ENCODE data around the gene APLP1. TPM values are rescaled to one million over a fixed set of nuclear protein-coding genes. Genes with fewer than 3 reads are reported as not detected.
"Not testable (repeated sequence)": the region's sequence is repeated elsewhere in the genome, so short reads cannot be mapped to it uniquely, and the experiment has no call there.

Gene APLP1
- total RNA-seq, 1 experiment from 2014 or later = 32.7 TPM

DNA sequence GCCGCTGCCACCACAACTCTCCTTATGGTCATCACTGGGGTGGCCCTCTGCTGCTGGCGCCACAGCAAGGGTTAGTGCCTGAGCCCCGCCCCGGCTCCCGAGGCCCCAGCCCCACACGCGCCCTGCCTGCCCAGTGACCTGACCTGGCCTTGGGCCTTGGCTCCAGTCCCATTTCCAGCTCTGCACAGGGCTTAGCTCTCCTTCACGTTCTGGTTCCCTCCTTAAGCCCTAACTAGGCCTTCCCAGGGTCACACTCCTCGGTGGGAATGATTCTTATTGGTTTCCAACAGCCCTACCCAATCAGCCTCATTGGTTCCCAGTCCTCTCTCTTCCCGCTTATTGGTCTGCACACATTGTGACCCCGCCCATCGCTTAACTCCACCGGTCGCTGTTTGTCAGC, 5.8 kb upstream of the APLP1 start:
- no peaks in the 10 kb centered on the region for H3K9me3 ChIP-seq (replicated peaks)
- H3K36me3 ChIP-seq = no peaks in the 10 kb centered on the region
- H3K27ac ChIP-seq = no peak overlapping the region
- no peak overlapping the region for H3K4me3 ChIP-seq
- peaks cover 22% of the 10 kb centered on the region for H3K27me3 ChIP-seq
- DNase-seq = no peak
- no peaks in the 10 kb centered on the region for H3K4me1 ChIP-seq

DNA sequence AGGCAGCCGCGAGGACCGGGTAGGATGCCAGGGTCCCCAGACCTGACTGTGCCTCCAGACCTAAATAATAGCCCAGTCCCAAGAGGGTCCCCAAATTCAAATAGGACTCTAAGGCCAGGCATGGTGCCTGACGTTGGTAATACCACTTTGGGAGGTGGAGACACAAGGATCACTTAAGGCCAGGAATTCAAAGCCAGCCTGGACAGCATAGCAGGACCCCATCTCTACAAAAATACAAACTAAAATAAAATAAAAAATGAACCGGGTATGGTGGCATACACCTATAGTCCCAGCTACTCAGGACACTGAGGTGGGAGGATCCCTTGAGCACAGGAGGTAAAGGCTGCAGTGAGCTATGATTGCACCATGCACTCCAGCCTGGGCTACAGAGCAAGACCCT, 5.4 kb upstream of the APLP1 start:
- no peak for DNase-seq
- no peaks in the 10 kb centered on the region for H3K9me3 ChIP-seq (replicated peaks)
- H3K27ac ChIP-seq = no peak overlapping the region
- no peaks in the 10 kb centered on the region for H3K4me1 ChIP-seq
- peaks cover 27% of the 10 kb centered on the region for H3K27me3 ChIP-seq
- H3K4me3 ChIP-seq = no peak overlapping the region
- H3K36me3 ChIP-seq = no peaks in the 10 kb centered on the region

DNA sequence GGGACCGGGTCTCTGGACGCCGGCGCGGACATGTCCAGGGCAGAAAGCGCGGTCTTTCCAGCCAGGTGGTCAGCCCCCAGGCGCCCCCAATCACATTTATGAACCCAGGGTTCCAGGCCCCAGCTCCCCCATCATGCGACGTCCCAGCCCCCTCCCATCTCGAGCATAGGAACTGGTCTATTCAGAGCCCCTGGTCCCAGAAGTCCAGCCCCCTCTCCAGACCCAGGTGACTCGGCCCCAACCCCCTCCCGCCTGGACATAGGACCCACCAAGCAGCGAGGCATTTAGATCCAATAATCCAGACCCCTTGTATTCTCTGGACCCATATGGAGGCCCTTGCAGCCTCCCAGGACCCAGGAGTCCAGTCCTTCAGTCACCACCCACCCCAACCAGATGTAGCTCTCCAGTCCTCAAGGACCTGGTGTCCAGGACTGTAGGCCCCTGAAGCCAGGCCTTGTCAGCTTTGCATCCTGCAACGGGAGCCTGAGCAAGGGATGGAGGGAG, 501 bp downstream of the APLP1 start:
- Histone ChIP-seq H3K27ac (no peak overlapping the region), H3K4me1 (peaks cover 7% of the 10 kb centered on the region; the same call in 1 of the 2 replicates), H3K36me3 (no peaks in the 10 kb centered on the region), H3K27me3 (peaks cover 7% of the 10 kb centered on the region; the same call in 1 of the 2 replicates), H3K4me3 (peak overlapping the region; percentile 64), H3K9me3 (replicated peaks) (no peaks in the 10 kb centered on the region)
- DNase-seq = no peak

DNA sequence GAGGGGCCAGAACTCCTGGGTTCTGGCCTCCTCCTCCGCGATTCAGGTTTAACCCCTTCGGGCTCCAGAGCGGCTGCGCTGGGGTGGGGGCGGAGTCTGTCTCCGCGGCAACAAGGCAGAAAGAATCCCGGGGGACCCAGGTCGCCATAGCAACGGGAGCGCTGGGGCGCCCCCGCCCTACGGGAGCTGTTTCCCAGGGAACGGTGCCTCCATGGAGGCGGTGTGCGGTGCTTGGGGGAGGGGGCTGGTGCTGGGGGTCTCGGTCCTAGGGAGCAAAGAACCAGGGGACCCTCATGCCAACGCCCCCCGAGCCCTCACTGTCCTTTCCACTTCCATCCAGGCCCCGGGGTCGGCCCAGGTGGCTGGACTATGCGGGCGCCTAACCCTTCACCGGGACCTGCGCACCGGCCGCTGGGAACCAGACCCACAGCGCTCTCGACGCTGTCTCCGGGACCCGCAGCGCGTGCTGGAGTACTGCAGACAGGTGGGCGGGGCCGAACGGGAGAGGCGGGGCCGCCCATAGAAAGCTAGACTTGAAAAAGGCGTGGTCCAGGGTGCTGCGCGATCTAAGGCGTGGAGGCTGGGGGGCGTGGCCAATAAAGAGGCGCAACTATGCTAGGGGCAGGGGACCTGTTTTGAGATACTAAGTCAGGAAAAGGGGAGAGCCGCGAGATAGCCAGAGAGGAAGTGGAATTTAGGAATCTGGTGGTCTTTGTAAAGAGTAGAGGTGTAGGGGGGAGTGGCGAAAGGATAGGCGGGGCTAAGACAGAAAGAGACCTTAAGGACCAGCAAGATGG, 1.2 kb downstream of the APLP1 start:
- Histone ChIP-seq H3K27ac (no peak overlapping the region), H3K9me3 (replicated peaks) (no peaks in the 10 kb centered on the region), H3K36me3 (no peaks in the 10 kb centered on the region), H3K27me3 (0 out of 2 replicates have a peak, but pooled peaks cover 7% of the 10 kb centered on the region), H3K4me1 (peaks cover 7% of the 10 kb centered on the region; the same call in 1 of the 2 replicates), H3K4me3 (peak overlapping the region; percentile 64)
- DNase-seq = peak; percentile 80 to 85

DNA sequence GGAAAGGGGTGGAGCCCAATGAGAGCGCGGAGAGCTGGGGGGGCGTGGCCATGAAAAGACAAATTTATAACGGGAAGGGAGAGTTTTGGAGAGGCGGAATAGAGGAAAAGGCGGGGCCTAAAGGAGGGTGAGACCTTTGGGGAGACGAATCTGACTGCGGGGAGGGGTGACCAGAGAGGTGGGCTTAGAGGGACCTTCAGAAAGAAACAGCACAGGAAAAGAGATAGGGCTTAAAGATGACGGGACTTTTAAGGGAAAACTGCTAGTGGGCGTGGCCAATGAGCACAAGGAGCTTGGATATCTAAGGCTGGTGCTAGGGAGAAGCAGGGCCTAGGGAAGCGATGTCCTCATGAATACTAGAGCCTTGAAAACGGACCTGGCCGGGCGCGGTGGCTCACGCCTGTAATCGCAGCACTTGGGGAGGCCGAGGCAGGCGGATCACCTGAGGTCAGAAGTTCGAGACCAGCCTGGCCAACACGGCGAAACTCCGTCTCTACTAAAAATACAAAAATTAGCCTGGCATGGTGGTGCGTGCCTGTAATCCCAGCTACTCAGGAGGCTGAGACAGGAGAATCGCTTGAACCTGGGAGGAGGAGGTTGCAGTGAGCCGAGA, 1.9 kb downstream of the APLP1 start:
- not testable (repeated sequence) for H3K9me3 ChIP-seq (replicated peaks); H3K4me1 ChIP-seq; H3K27me3 ChIP-seq; H3K4me3 ChIP-seq; H3K36me3 ChIP-seq; H3K27ac ChIP-seq
- peak; percentile 45 to 66 for DNase-seq

DNA sequence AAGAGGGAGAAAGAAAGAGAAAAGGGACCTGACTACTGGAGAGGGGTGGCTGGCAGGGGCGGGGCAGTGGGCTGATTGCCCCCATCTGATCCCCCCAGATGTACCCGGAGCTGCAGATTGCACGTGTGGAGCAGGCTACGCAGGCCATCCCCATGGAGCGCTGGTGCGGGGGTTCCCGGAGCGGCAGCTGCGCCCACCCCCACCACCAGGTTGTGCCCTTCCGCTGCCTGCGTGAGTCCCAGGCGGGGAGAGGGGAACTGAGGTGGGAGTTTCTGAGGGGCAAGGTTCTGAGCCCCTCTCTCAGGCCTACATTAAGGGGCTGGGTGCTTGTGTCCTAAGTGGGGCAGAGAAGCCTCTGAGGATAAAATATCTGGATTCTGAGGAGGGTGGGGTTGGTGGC, 2.4 kb downstream of the APLP1 start:
- peaks cover 7% of the 10 kb centered on the region; the same call in 1 of the 2 replicates for H3K4me1 ChIP-seq

DNA sequence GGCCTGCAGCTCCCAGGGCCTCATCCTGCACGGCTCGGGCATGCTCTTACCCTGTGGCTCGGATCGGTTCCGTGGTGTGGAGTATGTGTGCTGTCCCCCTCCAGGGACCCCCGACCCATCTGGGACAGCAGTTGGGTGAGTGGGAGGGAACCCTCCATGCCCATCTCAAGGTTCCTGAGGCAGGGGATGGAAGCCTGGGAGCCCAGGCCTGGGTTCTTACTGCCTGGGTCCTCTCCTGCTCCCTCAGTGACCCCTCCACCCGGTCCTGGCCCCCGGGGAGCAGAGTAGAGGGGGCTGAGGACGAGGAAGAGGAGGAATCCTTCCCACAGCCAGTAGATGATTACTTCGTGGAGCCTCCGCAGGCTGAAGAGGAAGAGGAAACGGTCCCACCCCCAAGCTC, 3.2 kb downstream of the APLP1 start:
- H3K27me3 ChIP-seq = 0 out of 2 replicates have a peak, but pooled peaks cover 7% of the 10 kb centered on the region
- H3K9me3 ChIP-seq (replicated peaks) = no peaks in the 10 kb centered on the region
- DNase-seq = no peak

More for the DNA sequence above, 2.4 kb downstream of the APLP1 start:
- H3K36me3 ChIP-seq = no peaks in the 10 kb centered on the region
- H3K27ac ChIP-seq = no peak overlapping the region
- 0 out of 2 replicates have a peak, but pooled peaks cover 7% of the 10 kb centered on the region for H3K27me3 ChIP-seq
- no peak overlapping the region for H3K4me3 ChIP-seq
- H3K9me3 ChIP-seq (replicated peaks) = no peaks in the 10 kb centered on the region
- no peak for DNase-seq

DNA sequence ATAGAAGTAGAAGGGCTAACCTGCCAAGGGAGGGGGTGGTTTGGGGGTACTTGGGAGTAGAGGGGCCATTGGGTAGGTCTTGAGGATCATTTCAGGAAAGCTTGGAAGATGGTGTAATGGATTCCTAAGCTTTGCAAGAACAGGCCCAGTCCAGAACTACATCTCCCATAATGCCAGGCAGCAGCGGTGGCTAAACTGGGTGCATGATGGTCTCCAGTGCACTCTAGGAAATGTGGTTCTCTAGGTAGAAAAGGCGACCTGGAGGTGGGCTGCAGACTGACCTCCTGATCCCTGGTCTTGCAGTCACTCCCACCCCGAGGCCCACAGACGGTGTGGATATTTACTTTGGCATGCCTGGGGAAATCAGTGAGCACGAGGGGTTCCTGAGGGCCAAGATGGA, 3.8 kb downstream of the APLP1 start:
- Histone ChIP-seq H3K36me3 (no peaks in the 10 kb centered on the region), H3K9me3 (replicated peaks) (no peaks in the 10 kb centered on the region), H3K4me3 (no peak overlapping the region), H3K4me1 (peaks cover 7% of the 10 kb centered on the region; the same call in 1 of the 2 replicates), H3K27ac (no peak overlapping the region), H3K27me3 (0 out of 2 replicates have a peak, but pooled peaks cover 7% of the 10 kb centered on the region)
- no peak for DNase-seq

More for the DNA sequence above, 3.2 kb downstream of the APLP1 start:
- no peaks in the 10 kb centered on the region for H3K36me3 ChIP-seq
- H3K4me3 ChIP-seq = no peak overlapping the region
- H3K27ac ChIP-seq = no peak overlapping the region
- peaks cover 7% of the 10 kb centered on the region; the same call in 1 of the 2 replicates for H3K4me1 ChIP-seq

DNA sequence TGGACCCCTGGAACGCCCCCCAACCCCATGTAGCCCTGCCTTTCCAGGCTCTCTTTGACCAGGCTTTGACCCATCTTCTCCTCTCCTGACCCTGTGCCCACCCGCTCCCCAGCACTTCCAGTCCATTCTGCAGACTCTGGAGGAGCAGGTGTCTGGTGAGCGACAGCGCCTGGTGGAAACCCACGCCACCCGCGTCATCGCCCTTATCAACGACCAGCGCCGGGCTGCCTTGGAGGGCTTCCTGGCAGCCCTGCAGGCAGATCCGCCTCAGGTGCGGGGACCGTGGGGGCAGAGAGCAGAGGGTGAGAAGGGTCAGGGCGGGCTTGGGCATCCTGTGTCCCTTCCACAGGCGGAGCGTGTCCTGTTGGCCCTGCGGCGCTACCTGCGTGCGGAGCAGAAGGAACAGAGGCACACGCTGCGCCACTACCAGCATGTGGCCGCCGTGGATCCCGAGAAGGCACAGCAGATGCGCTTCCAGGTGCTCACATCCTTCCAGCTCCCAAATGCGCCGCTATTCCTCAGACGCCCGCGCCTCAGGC, 6.1 kb downstream of the APLP1 start:
- no peaks in the 10 kb centered on the region for H3K9me3 ChIP-seq (replicated peaks)

DNA sequence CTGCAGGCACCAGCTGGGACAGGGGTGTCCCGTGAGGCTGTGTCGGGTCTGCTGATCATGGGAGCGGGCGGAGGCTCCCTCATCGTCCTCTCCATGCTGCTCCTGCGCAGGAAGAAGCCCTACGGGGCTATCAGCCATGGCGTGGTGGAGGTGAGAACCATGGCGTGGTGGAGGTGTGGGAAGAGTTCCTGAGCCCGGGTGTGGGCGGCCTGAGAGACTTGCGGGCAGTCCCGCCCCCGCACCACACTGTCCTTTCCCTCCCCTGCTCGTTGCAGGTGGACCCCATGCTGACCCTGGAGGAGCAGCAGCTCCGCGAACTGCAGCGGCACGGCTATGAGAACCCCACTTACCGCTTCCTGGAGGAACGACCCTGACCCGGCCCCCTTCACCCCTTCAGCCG, 10.7 kb downstream of the APLP1 start:
- Histone ChIP-seq H3K4me3 (no peak overlapping the region), H3K9me3 (replicated peaks) (no peaks in the 10 kb centered on the region), H3K27ac (no peak overlapping the region), H3K4me1 (no peaks in the 10 kb centered on the region), H3K27me3 (no peaks in the 10 kb centered on the region), H3K36me3 (no peaks in the 10 kb centered on the region)
- no peak for DNase-seq

More for the DNA sequence above, 6.1 kb downstream of the APLP1 start:
- H3K36me3 ChIP-seq = no peaks in the 10 kb centered on the region
- H3K4me1 ChIP-seq = peaks cover 2% of the 10 kb centered on the region; the same call in 1 of the 2 replicates
- no peak overlapping the region for H3K27ac ChIP-seq
- no peaks in the 10 kb centered on the region for H3K27me3 ChIP-seq
- no peak overlapping the region for H3K4me3 ChIP-seq
- no peak for DNase-seq

DNA sequence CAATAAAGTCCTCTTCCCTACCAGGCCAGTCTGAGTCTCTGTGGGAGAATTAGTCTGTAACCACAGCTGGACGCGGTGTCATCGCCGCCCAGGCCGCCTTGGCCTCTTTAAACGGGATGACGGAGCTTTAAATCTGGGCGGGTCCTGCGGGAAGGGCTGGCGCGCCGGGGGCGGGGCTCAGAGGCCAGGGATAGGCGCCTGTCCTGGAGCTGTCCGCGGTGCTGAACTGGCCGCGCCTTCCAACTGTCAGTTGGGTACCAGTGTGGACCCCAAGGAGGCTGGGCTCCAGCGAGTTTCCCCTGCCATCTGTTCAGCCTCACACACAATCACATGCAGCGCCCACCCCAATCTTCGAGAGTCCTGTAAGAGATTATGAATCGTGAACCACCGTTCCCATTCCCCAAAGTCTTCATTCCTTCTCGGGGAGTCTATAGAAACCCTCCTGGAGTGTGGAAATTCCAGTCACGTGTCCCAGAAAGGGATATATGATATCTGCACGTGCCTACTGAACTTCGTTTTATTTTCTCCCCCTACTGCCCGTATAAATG, 11.5 kb downstream of the APLP1 start:
- Histone ChIP-seq H3K27me3 (no peaks in the 10 kb centered on the region), H3K4me1 (no peaks in the 10 kb centered on the region), H3K27ac (no peak overlapping the region), H3K4me3 (no peak overlapping the region), H3K36me3 (no peaks in the 10 kb centered on the region), H3K9me3 (replicated peaks) (no peaks in the 10 kb centered on the region)
- DNase-seq = peak; percentile 97

DNA sequence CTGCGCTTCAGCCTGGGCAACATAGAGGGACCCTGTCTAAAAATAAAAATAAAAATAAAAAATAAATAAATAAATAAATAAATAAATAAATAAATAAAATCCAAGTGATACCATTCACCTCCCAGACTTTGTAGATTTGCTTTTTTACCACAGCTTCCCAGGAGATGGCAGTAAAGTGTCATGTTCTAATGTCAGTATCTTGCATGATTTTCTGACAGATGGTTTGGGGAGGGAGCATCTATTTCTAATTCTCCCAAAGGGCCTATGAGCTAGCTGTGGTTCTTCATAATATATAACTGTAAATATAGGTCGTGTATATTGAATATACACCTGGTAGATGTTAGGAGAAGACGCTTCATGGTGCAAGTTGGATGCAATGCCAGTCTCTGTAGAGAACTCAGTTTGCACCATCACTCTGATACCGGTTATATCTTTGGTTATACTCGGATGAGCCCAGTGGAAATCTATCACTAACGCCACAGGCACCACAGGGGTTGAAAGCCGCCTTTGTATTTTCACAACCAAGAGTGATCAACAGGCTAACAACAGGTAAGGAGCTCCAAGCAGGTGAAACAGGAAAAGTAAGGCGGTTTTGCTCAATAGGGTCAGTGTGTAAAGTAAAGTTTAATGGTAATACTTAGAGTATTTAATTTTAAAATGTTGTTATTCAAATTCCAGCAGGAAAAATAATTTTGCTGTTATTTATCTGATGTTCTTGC, 13.9 kb downstream of the APLP1 start:
- Histone ChIP-seq H3K27me3 (no peaks in the 10 kb centered on the region), H3K4me3 (no peak overlapping the region), H3K4me1 (no peaks in the 10 kb centered on the region), H3K27ac (no peak overlapping the region), H3K9me3 (replicated peaks) (no peaks in the 10 kb centered on the region), H3K36me3 (peaks cover 2% of the 10 kb centered on the region; the same call in 1 of the 2 replicates)
- DNase-seq = peak in 1 of 2 experiments; percentile 79

DNA sequence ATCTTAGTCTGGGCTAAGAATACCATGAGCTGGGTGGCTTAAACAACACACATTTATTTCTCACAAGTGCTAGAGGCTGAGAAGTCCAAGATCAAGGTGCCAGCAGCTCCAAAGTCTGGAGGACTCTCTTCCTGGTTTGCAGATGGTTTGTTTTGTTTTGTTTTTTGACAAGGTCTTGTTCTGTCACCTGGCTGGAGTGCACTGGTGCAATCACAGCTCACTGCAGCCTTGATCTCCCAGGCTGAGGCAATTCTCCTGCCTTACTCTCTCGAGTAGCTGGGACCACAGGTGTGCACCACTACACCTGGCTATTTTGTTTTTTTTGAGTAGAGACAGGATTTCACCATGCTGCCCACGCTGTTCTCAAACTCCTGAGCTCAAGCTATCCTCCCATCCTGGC, 15.5 kb downstream of the APLP1 start:
- no peaks in the 10 kb centered on the region for H3K27me3 ChIP-seq
- H3K4me3 ChIP-seq = no peak overlapping the region
- H3K4me1 ChIP-seq = no peaks in the 10 kb centered on the region
- DNase-seq = no peak
- H3K27ac ChIP-seq = no peak overlapping the region
- peaks cover 13% of the 10 kb centered on the region; the same call in 1 of the 2 replicates for H3K36me3 ChIP-seq
- H3K9me3 ChIP-seq (replicated peaks) = no peaks in the 10 kb centered on the region

DNA sequence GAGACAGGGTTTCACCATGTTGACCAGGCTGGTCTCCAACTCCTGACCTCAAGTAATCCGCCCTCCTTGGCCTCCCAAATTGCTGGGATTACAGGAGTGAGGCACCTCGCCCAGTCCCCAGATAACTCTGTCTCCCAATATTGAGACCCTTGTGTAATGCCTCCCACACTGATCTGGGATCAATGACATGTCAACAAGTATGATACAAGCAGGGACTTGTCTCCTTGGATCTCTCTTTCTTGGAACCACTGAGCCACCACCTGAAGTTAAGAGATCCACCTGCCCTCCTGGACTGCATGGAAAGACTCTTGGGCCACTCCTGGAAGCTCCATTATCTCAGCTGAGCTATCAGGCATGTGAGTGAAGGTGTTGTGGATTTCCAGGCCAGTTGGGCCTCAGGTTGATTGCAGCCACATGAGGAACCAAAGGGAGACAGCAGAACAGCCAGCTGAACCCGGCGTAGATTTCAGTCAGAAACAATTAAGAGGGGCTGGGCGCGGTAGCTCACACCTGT, 16.9 kb downstream of the APLP1 start:
- Histone ChIP-seq H3K4me1 (no peaks in the 10 kb centered on the region), H3K4me3 (no peak overlapping the region), H3K9me3 (replicated peaks) (no peaks in the 10 kb centered on the region)

More for the DNA sequence above, 16.9 kb downstream of the APLP1 start:
- H3K36me3 ChIP-seq = peaks cover 17% of the 10 kb centered on the region; the same call in 1 of the 2 replicates
- DNase-seq = no peak
- H3K27me3 ChIP-seq = no peaks in the 10 kb centered on the region
- no peak overlapping the region for H3K27ac ChIP-seq

Data from SJCRH30 (cell line).